Type B pancreatic cell (in vitro differentiated cells): ENCODE measurements around the gene PAM16. TPM values are rescaled to one million over a fixed set of nuclear protein-coding genes. Genes with fewer than 3 reads are reported as not detected.
"Not testable (repeated sequence)": the region's sequence is repeated elsewhere in the genome, so short reads cannot be mapped to it uniquely, and the experiment has no call there.

Experiments
- DNase-seq: peaks from one replicate; pipeline ENCODE4 v3.0.0; 2021; ENCODE audit warnings: mixed read lengths; ENCODE audit not compliant: unreplicated experiment; ENCODE audit errors: extremely low spot score
- H3K27ac Mint-ChIP-seq: 2 replicates; pipeline ENCODE4 v1.8.0; 2021; ENCODE audit warnings: mild to moderate bottlenecking, mixed read lengths
- H3K27me3 Mint-ChIP-seq: 2 replicates; pipeline ENCODE4 v1.8.0; 2021; ENCODE audit warnings: mixed read lengths
- H3K36me3 Mint-ChIP-seq: 2 replicates; pipeline ENCODE4 v1.8.0; 2021; ENCODE audit warnings: mixed read lengths
- H3K4me1 Mint-ChIP-seq: one replicate; pipeline ENCODE4 v1.8.0; 2021; ENCODE audit warnings: mixed read lengths; ENCODE audit not compliant: unreplicated experiment
- H3K4me3 Mint-ChIP-seq: 2 replicates; pipeline ENCODE4 v1.8.0; 2021; ENCODE audit warnings: mild to moderate bottlenecking, mixed read lengths
- H3K9me3 Mint-ChIP-seq: 2 replicates; pipeline ENCODE4 v1.8.0; 2021; ENCODE audit warnings: mixed read lengths
- CTCF ChIP-seq: fragments of 200-600 bp; sonication (generic); conservative IDR thresholded peaks from 2 replicates; pipeline ENCODE4 v1.5.0; 2021; ENCODE audit warnings: antibody characterized with exemption, mild to moderate bottlenecking
- long read RNA-seq: library from polyadenylated mRNA; unstranded; transcript quantifications from one replicate; pipeline ENCODE4 v2.0.0, GENCODE V29; 2020
- total RNA-seq: library from RNA; stranded (reverse); gene quantifications from 2 replicates; pipeline ENCODE4 v1.2.1, GENCODE V29; 2021; ENCODE audit warnings: low replicate concordance

The PAM16 gene
- 30.5 and 39.3 TPM in 2 replicates for total RNA-seq
- long read RNA-seq, transcript PAM16-201 (5 exons, 587 nt) = major isoform, 5 of 8 reads
- long read RNA-seq, partial matches to known transcripts = 2 of 8 reads
- long read RNA-seq, other reads (novel, unspliced or antisense) = 1 of 8 reads

GRCh38 chr16:4350787-4351659, at the start of gene PAM16:
PAM16 (minus strand) TSS chr16:4351321; CDS start chr16:4351234, 87 bp downstream.
- no peaks in the 10 kb centered on the region for H3K36me3 Mint-ChIP-seq
- H3K4me1 Mint-ChIP-seq = peaks cover 16% of the 10 kb centered on the region
- H3K27me3 Mint-ChIP-seq = no peaks in the 10 kb centered on the region
- peak within 1 kb of the TSS; percentile 96 for H3K4me3 Mint-ChIP-seq
- peak; percentile 98 for DNase-seq
- H3K27ac Mint-ChIP-seq = peak within 1 kb of the TSS; percentile 90
- peak; percentile 37 for TF ChIP-seq CTCF
- H3K9me3 Mint-ChIP-seq = no peaks in the 10 kb centered on the region

- no peak for DNase-seq
- Mint-ChIP-seq H3K36me3 (peaks cover 9% of the 10 kb centered on the region), H3K27me3 (no peaks in the 10 kb centered on the region), H3K4me1 (peaks cover 18% of the 10 kb centered on the region), H3K27ac (no peak overlapping the region), H3K4me3 (no peak overlapping the region), H3K9me3 (no peaks in the 10 kb centered on the region)
- TF ChIP-seq CTCF = no peak
Observed at GRCh38 chr16:4399001-4399730, 48.0 kb upstream of the PAM16 start.

GRCh38 chr16:4395055-4395726, 44.1 kb upstream of the PAM16 start:
- Mint-ChIP-seq H3K9me3 (no peaks in the 10 kb centered on the region), H3K27ac (peak overlapping the region; percentile 32), H3K36me3 (peaks cover 9% of the 10 kb centered on the region), H3K27me3 (no peaks in the 10 kb centered on the region), H3K4me1 (peaks cover 16% of the 10 kb centered on the region), H3K4me3 (no peak overlapping the region)
- DNase-seq = no peak
- TF ChIP-seq CTCF = no peak

GRCh38 chr16:4393850-4394249, 42.7 kb upstream of the PAM16 start:
- Mint-ChIP-seq H3K27ac (peak overlapping the region; percentile 66), H3K4me1 (peaks cover 20% of the 10 kb centered on the region)
- not testable (repeated sequence) for H3K36me3 Mint-ChIP-seq, H3K27me3 Mint-ChIP-seq, H3K9me3 Mint-ChIP-seq, H3K4me3 Mint-ChIP-seq, DNase-seq

- Mint-ChIP-seq H3K27ac (peak overlapping the region; percentile 66), H3K4me3 (no peak overlapping the region), H3K9me3 (no peaks in the 10 kb centered on the region), H3K36me3 (peaks cover 5% of the 10 kb centered on the region), H3K4me1 (peaks cover 22% of the 10 kb centered on the region), H3K27me3 (no peaks in the 10 kb centered on the region)
- DNase-seq = no peak
- TF ChIP-seq CTCF = no peak
Observed at GRCh38 chr16:4393240-4393600, 42.1 kb upstream of the PAM16 start.
